ENCODE measurements around the gene RGS8.

RGS8 gene

GRCh38 chr1:182671750-182672486, 12.5 kb downstream of the RGS8 start:
- no peak for DNase-seq (ENCODE audit: low read depth)

GRCh38 chr1:182670032-182670749, 14.2 kb downstream of the RGS8 start:
- no peak for DNase-seq (ENCODE audit: low read depth)

GRCh38 chr1:182669266-182669665, 15.1 kb downstream of the RGS8 start:
- DNase-seq (ENCODE audit: low read depth) = no peak

- DNase-seq (ENCODE audit: low read depth) = no peak
Observed at GRCh38 chr1:182668521-182669054, 15.8 kb downstream of the RGS8 start.

GRCh38 chr1:182667848-182668505, 16.4 kb downstream of the RGS8 start:
- DNase-seq (ENCODE audit: low read depth) = no peak

- DNase-seq (ENCODE audit: low read depth) = no peak
Observed at GRCh38 chr1:182666706-182667105, 17.7 kb downstream of the RGS8 start.

GRCh38 chr1:182664296-182664695, 20.1 kb downstream of the RGS8 start:
- DNase-seq (ENCODE audit: low read depth) = no peak

- no peak for DNase-seq (ENCODE audit: low read depth)
Observed at GRCh38 chr1:182662956-182663355, 21.4 kb downstream of the RGS8 start.

- DNase-seq (ENCODE audit: low read depth) = no peak
Observed at GRCh38 chr1:182662121-182662890, 22.1 kb downstream of the RGS8 start.

- no peak for DNase-seq (ENCODE audit: low read depth)
Observed at GRCh38 chr1:182658055-182658454, 26.3 kb downstream of the RGS8 start.

- DNase-seq (ENCODE audit: low read depth) = no peak
Observed at GRCh38 chr1:182656842-182657397, 27.5 kb downstream of the RGS8 start.

- DNase-seq (ENCODE audit: low read depth) = no peak
Observed at GRCh38 chr1:182653986-182654385, 30.4 kb downstream of the RGS8 start.

GRCh38 chr1:182652933-182653332, 31.5 kb downstream of the RGS8 start:
- no peak for DNase-seq (ENCODE audit: low read depth)

- no peak for DNase-seq (ENCODE audit: low read depth)
Observed at GRCh38 chr1:182651339-182651724, 33.1 kb downstream of the RGS8 start.

GRCh38 chr1:182650678-182651338, 33.6 kb downstream of the RGS8 start:
- DNase-seq (ENCODE audit: low read depth) = no peak

GRCh38 chr1:182649041-182649440, 35.3 kb downstream of the RGS8 start:
- no peak for DNase-seq (ENCODE audit: low read depth)

- no peak for DNase-seq (ENCODE audit: low read depth)
Observed at GRCh38 chr1:182646739-182647138, 37.6 kb downstream of the RGS8 start.

GRCh38 chr1:182644886-182645285, 39.5 kb downstream of the RGS8 start:
- DNase-seq (ENCODE audit: low read depth) = no peak

GRCh38 chr1:182643699-182644098, 40.7 kb downstream of the RGS8 start:
- no peak for DNase-seq (ENCODE audit: low read depth)

GRCh38 chr1:182642461-182642860, 41.9 kb downstream of the RGS8 start:
- DNase-seq (ENCODE audit: low read depth) = no peak

- DNase-seq (ENCODE audit: low read depth) = no peak
Observed at GRCh38 chr1:182641561-182641960, 42.8 kb downstream of the RGS8 start.

Data from T-helper 22 cell (primary cell).